Type B pancreatic cell (in vitro differentiated cells): Measurements from ENCODE around the gene TMC1. TPM values are rescaled to one million over a fixed set of nuclear protein-coding genes. Genes with fewer than 3 reads are reported as not detected.

Source experiments
- DNase-seq: peaks from one replicate; pipeline ENCODE4 v3.0.0; 2021; ENCODE audit warnings: mixed read lengths; ENCODE audit not compliant: unreplicated experiment; ENCODE audit errors: extremely low spot score
- H3K27ac Mint-ChIP-seq: 2 replicates; pipeline ENCODE4 v1.8.0; 2021; ENCODE audit warnings: mild to moderate bottlenecking, mixed read lengths
- H3K27me3 Mint-ChIP-seq: 2 replicates; pipeline ENCODE4 v1.8.0; 2021; ENCODE audit warnings: mixed read lengths
- H3K36me3 Mint-ChIP-seq: 2 replicates; pipeline ENCODE4 v1.8.0; 2021; ENCODE audit warnings: mixed read lengths
- H3K4me1 Mint-ChIP-seq: one replicate; pipeline ENCODE4 v1.8.0; 2021; ENCODE audit warnings: mixed read lengths; ENCODE audit not compliant: unreplicated experiment
- H3K4me3 Mint-ChIP-seq: 2 replicates; pipeline ENCODE4 v1.8.0; 2021; ENCODE audit warnings: mild to moderate bottlenecking, mixed read lengths
- H3K9me3 Mint-ChIP-seq: 2 replicates; pipeline ENCODE4 v1.8.0; 2021; ENCODE audit warnings: mixed read lengths
- CTCF ChIP-seq: fragments of 200-600 bp; sonication (generic); conservative IDR thresholded peaks from 2 replicates; pipeline ENCODE4 v1.5.0; 2021; ENCODE audit warnings: antibody characterized with exemption, mild to moderate bottlenecking
- total RNA-seq: library from RNA; stranded (reverse); gene quantifications from 2 replicates; pipeline ENCODE4 v1.2.1, GENCODE V29; 2021; ENCODE audit warnings: low replicate concordance

Gene TMC1
- total RNA-seq, 1 donor from 2014 or later: not detected

GRCh38 chr9:72874344-72874743 is 352.9 kb downstream of the TMC1 start:
- no peak for DNase-seq
- no peak overlapping the region for H3K27ac Mint-ChIP-seq
- H3K4me3 Mint-ChIP-seq: no peak overlapping the region
- H3K9me3 Mint-ChIP-seq: peaks cover 4% of the 10 kb centered on the region
- no peaks in the 10 kb centered on the region for H3K4me1 Mint-ChIP-seq
- H3K27me3 Mint-ChIP-seq: no peaks in the 10 kb centered on the region
- no peak for TF ChIP-seq CTCF
- H3K36me3 Mint-ChIP-seq: no peaks in the 10 kb centered on the region

- DNase-seq: no peak
- Mint-ChIP-seq H3K4me3 (no peak overlapping the region), H3K27me3 (no peaks in the 10 kb centered on the region), H3K4me1 (no peaks in the 10 kb centered on the region), H3K36me3 (no peaks in the 10 kb centered on the region), H3K27ac (no peak overlapping the region), H3K9me3 (peaks cover 7% of the 10 kb centered on the region)
- TF ChIP-seq CTCF: no peak
Observed at GRCh38 chr9:72875221-72875620, 353.8 kb downstream of the TMC1 start.

DNA sequence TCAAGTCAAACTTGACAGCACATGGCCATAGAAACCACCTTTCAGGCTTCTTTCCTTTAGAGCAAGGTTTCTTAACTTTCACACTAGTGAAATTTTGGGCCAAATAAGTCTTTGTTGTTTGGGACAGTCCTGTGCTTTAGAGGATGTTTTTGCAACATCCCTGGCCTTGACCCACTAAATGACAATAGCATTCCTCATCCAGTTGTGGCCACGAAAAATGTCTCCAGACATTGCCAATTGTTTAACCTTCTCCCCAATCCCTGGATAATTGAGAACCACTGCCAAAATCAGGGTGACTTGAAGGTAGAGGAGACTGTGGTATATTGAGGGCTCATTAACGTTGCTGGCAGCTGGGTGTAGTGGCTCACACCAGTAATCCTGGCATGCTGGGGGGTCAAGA is 359.4 kb downstream of the TMC1 start:
- TF ChIP-seq CTCF: no peak
- Mint-ChIP-seq H3K9me3 (peaks cover 18% of the 10 kb centered on the region), H3K4me1 (no peaks in the 10 kb centered on the region), H3K27ac (no peak overlapping the region), H3K36me3 (peaks cover 3% of the 10 kb centered on the region), H3K27me3 (peaks cover 3% of the 10 kb centered on the region), H3K4me3 (no peak overlapping the region)
- DNase-seq: no peak

GRCh38 chr9:72882117-72882775 is 360.8 kb downstream of the TMC1 start:
- H3K27ac Mint-ChIP-seq: no peak overlapping the region
- peaks cover 18% of the 10 kb centered on the region for H3K9me3 Mint-ChIP-seq
- peaks cover 3% of the 10 kb centered on the region for H3K27me3 Mint-ChIP-seq
- no peaks in the 10 kb centered on the region for H3K4me1 Mint-ChIP-seq
- TF ChIP-seq CTCF: no peak
- peaks cover 3% of the 10 kb centered on the region for H3K36me3 Mint-ChIP-seq
- no peak overlapping the region for H3K4me3 Mint-ChIP-seq
- no peak for DNase-seq

DNA sequence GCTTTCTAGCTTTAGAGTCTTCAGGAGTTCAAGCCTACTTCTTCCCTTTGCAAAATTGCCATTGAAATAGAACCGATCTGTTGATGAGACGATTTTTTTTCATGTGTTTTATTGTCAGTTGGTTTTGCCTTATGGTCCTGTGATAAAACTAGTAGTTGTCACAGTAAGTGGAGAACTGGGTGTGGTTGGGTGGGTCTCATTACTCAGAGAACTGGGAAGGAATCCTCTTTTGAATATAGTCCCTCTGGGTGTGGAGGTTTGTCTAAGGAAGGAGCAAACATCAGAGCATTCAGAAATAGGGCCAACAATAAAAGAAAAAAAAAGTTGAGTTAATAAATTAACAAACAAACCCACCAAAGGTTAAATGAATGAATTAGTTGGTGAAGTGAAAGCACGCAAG is 362.5 kb downstream of the TMC1 start:
- Mint-ChIP-seq H3K9me3 (peaks cover 18% of the 10 kb centered on the region), H3K36me3 (peaks cover 3% of the 10 kb centered on the region), H3K4me3 (no peak overlapping the region), H3K27me3 (peaks cover 3% of the 10 kb centered on the region), H3K27ac (peak overlapping the region; percentile 90), H3K4me1 (no peaks in the 10 kb centered on the region)
- no peak for DNase-seq
- no peak for TF ChIP-seq CTCF
